ENCODE data around the gene DIABLO. TPM values are rescaled to one million over a fixed set of nuclear protein-coding genes. Genes with fewer than 3 reads are reported as not detected.

Gene DIABLO
- total RNA-seq, 1 experiment from 2014 or later, result 47.9 TPM

DNA sequence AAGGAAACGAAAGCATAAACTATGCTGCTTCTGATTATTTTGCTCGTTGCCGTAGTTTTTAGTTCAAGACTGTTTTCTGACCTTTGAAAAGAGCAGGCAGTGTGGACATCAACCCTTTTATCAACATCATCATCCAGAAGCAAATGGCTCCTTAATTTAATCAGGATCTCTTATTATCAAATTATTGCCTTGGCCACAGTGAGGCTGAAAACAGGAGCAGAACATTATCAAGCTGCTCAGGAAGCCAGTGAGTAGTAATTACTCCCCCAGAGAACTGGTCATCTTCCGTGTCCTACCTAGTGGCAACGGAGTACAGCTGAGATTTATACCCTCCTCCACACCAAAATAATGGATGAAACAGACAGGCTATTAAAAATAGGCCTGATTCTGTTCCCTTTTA lies 2.2 kb upstream of the DIABLO start:
- intact Hi-C loops (cut with micrococcal nuclease; ENCODE audit: unreplicated experiment), result no loop called here
- Histone ChIP-seq H3K36me3 (ENCODE audit: low read depth) (peaks cover 12% of the 10 kb centered on the region), H3K9me2 (ENCODE audit: insufficient read depth) (no peaks in the 10 kb centered on the region), H3K4me3 (no peak overlapping the region), H4K20me1 (ENCODE audit: insufficient read depth) (peaks cover 12% of the 10 kb centered on the region; the same call in 1 of the 2 replicates), H3K79me2 (ENCODE audit: low read depth) (peaks cover 24% of the 10 kb centered on the region), H3K4me1 (replicated peaks; ENCODE audit: insufficient read depth) (peaks cover 21% of the 10 kb centered on the region), H3F3A (ENCODE audit: insufficient read depth, low read depth) (peaks cover 16% of the 10 kb centered on the region; the same call in 1 of the 2 replicates), H3K9me3 (ENCODE audit: insufficient read depth, low read depth) (no peaks in the 10 kb centered on the region), H2AFZ (no peak overlapping the region), H3K27ac (no peak overlapping the region), H3K4me2 (no peak overlapping the region), H3K27me3 (ENCODE audit: insufficient read depth, low read depth) (no peaks in the 10 kb centered on the region)
- no peak for TF ChIP-seq EZH2 (IDR thresholded peaks at IDR 0.05; ENCODE audit: low read depth)
- TF ChIP-seq, protein P1, sequence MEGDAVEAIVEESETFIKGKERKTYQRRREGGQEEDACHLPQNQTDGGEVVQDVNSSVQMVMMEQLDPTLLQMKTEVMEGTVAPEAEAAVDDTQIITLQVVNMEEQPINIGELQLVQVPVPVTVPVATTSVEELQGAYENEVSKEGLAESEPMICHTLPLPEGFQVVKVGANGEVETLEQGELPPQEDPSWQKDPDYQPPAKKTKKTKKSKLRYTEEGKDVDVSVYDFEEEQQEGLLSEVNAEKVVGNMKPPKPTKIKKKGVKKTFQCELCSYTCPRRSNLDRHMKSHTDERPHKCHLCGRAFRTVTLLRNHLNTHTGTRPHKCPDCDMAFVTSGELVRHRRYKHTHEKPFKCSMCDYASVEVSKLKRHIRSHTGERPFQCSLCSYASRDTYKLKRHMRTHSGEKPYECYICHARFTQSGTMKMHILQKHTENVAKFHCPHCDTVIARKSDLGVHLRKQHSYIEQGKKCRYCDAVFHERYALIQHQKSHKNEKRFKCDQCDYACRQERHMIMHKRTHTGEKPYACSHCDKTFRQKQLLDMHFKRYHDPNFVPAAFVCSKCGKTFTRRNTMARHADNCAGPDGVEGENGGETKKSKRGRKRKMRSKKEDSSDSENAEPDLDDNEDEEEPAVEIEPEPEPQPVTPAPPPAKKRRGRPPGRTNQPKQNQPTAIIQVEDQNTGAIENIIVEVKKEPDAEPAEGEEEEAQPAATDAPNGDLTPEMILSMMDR (conservative IDR thresholded peaks at IDR 0.05), result no peak
- no TSS peak for BruUV-seq (replicated peaks)
- ChIA-PET POLR2A (ENCODE audit: unreplicated experiment) (no interaction called here), CTCF (no interaction called here)
- no peak for DNase-seq

DNA sequence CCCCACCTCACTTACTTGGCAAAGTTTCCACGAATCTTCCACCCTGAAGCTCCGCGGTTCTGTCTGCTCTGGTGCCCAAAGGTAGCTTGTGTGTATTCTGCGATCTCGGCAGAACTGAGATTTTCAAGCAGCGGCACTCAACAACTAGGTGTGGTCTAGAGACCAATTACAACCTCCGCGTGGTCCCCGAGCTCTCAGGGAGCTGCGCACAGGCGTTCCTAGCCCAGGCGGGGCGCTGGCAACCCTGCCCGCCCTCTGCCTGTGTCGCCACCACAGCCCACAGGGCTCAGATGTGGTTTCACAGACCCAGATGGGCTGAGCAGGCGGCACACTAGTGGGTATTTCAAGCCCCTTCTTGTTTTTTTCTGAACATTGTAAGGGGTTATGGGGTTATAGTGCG lies 1.5 kb upstream of the DIABLO start:
- no peak overlapping the region for H3K27ac ChIP-seq
- H3K4me3 ChIP-seq, result no peak overlapping the region
- peaks cover 29% of the 10 kb centered on the region for H3K79me2 ChIP-seq (ENCODE audit: low read depth)
- H3K4me2 ChIP-seq, result no peak overlapping the region
- peaks cover 12% of the 10 kb centered on the region; the same call in 1 of the 2 replicates for H4K20me1 ChIP-seq (ENCODE audit: insufficient read depth)
- no peak for TF ChIP-seq EZH2 (IDR thresholded peaks at IDR 0.05; ENCODE audit: low read depth)
- TF ChIP-seq, protein P1 (conservative IDR thresholded peaks at IDR 0.05), result no peak
- POLR2A ChIA-PET (ENCODE audit: unreplicated experiment), result no interaction called here
- no peak for DNase-seq
- peaks cover 12% of the 10 kb centered on the region for H3K36me3 ChIP-seq (ENCODE audit: low read depth)
- H3K9me3 ChIP-seq (ENCODE audit: insufficient read depth, low read depth), result no peaks in the 10 kb centered on the region
- no TSS peak for BruUV-seq (replicated peaks)
- intact Hi-C loops (cut with micrococcal nuclease; ENCODE audit: unreplicated experiment), result no loop called here
- no peak overlapping the region for H2AFZ ChIP-seq
- peaks cover 16% of the 10 kb centered on the region; the same call in 1 of the 2 replicates for H3F3A ChIP-seq (ENCODE audit: insufficient read depth, low read depth)
- no peaks in the 10 kb centered on the region for H3K9me2 ChIP-seq (ENCODE audit: insufficient read depth)
- no peaks in the 10 kb centered on the region for H3K27me3 ChIP-seq (ENCODE audit: insufficient read depth, low read depth)
- peaks cover 21% of the 10 kb centered on the region for H3K4me1 ChIP-seq (replicated peaks; ENCODE audit: insufficient read depth)
- CTCF ChIA-PET, result no interaction called here

DNA sequence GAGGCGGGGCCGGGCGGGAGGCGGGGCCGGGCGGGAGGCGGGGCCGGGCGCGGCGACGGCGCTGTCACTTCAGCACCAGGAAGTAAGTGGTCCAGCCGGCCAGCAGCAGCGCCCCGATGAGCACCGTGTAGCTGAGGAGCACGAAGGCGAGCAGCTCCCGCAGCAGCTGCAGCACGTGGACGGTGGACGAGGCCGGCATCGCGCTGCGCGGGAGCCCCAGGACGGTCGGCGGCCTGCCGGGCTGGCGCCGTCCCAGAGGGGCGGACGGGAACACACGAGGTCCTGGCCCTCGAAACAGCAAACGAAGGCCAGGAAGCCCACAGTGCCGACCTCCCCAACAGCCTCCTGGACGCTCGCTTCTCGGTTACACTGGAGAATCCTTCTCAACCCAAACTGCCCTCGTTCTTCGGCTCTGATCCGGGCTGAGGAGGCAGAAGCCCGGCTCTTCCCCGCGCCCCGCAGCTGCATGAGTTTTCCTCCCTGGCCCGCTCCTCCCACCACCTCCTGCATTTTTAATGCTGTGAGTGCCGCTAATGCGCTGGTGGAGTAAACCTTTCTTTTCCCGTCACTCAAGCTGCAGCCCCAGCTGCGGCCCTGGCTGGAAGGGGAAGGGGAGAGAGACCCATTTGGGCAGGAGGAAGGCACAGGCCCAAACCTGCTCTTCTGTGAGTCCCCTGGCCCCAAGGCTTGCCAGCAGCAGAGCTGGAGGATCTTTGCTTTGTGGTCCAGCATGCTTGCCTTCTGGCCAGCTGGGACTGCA lies 694 bp upstream of the DIABLO start:
- Histone ChIP-seq H3K27ac (no peak overlapping the region), H3K36me3 (ENCODE audit: low read depth) (peaks cover 17% of the 10 kb centered on the region), H3F3A (ENCODE audit: insufficient read depth, low read depth) (peaks cover 20% of the 10 kb centered on the region; the same call in 1 of the 2 replicates), H3K4me1 (replicated peaks; ENCODE audit: insufficient read depth) (peaks cover 21% of the 10 kb centered on the region), H3K9me3 (ENCODE audit: insufficient read depth, low read depth) (no peaks in the 10 kb centered on the region), H3K4me3 (no peak overlapping the region; the same call in 1 of the 2 replicates), H4K20me1 (ENCODE audit: insufficient read depth) (peaks cover 15% of the 10 kb centered on the region), H3K27me3 (ENCODE audit: insufficient read depth, low read depth) (no peaks in the 10 kb centered on the region), H3K4me2 (peak overlapping the region; percentile 66), H2AFZ (no peak overlapping the region), H3K9me2 (ENCODE audit: insufficient read depth) (no peaks in the 10 kb centered on the region), H3K79me2 (ENCODE audit: low read depth) (peaks cover 33% of the 10 kb centered on the region)
- intact Hi-C loops (cut with micrococcal nuclease; ENCODE audit: unreplicated experiment), result loop anchor here (1.0 kb wide), 1 partner anchor 40 kb away; the partner anchor contains the start of gene VPS33A
- ChIA-PET POLR2A (ENCODE audit: unreplicated experiment) (interaction anchor here (0.6 to 0.7 kb wide), 8 partner anchors 9 to 863 kb away, joined by 3 to 46 read pairs (median 4); partner anchors contain the start of gene RSRC2), CTCF (no interaction called here)
- no peak for DNase-seq
- BruUV-seq (replicated peaks), result no TSS peak
- TF ChIP-seq, protein P1 (conservative IDR thresholded peaks at IDR 0.05), result no peak
- no peak for TF ChIP-seq EZH2 (IDR thresholded peaks at IDR 0.05; ENCODE audit: low read depth)

Data from PC-9 (cell line).